A549 (cell line): ENCODE results near the gene C19orf67. TPM values are rescaled to one million over a fixed set of nuclear protein-coding genes. Genes with fewer than 3 reads are reported as not detected.

Experiments
- ATAC-seq, 2 experiments: fragments of 200-7000 bp in 1 of 2; fragments of >200 bp in 1 of 2; cut with Nextera tagmentation in 1 of 2; cut with Tn5 transposase in 1 of 2; 3 replicates each; pipeline versions ENCODE4 v1.8.0 to v1.9.1; 2018 to 2020; ENCODE audit warnings: mild to moderate bottlenecking in 1 of 2, moderate library complexity in 1 of 2
- CTCF ChIA-PET: fragments of 300-600 bp; sonication (Branson Sonifier 250); formaldehyde crosslinking; extraction: SDS; loops from one replicate; lab custom pipeline; 2021; ENCODE audit warnings: antibody characterized with exemption, inconsistent platforms; lab: Yijun Ruan, JAX
- POLR2A ChIA-PET: fragments of 350-600 bp; formaldehyde crosslinking; extraction: SDS; loops from one replicate; lab custom pipeline; 2021; ENCODE audit warnings: antibody characterized with exemption, inconsistent platforms; lab: Yijun Ruan, JAX
- DNase-seq, 2 experiments: peaks; one replicate each; pipeline versions ENCODE4 v3.0.0 to v3.0.0-alpha.2; 2011 to 2016; ENCODE audit warnings: low read depth in 1 of 2, low spot score in 1 of 2
- FAIRE-seq: peaks from 2 replicates; lab custom pipeline; 2011; peaks lifted over from hg19 to GRCh38; lab: Jason Lieb, UNC
- H3K27ac ChIP-seq, 2 experiments: fragments of >200 bp; sonication (Bioruptor Twin); formaldehyde crosslinking; 3 replicates each; pipeline ENCODE4 v1.5.1; 2016 to 2017
- H3K4me1 ChIP-seq: fragments of >200 bp; sonication (Bioruptor Twin); formaldehyde crosslinking; 3 replicates; pipeline ENCODE4 v1.6.1; 2016
- H3K4me2 ChIP-seq: fragments of >200 bp; sonication (Bioruptor Twin); formaldehyde crosslinking; 3 replicates; pipeline ENCODE4 v1.6.1; 2016
- H3K4me3 ChIP-seq: fragments of >200 bp; sonication (Bioruptor Twin); formaldehyde crosslinking; 3 replicates; pipeline ENCODE4 v1.5.1; 2016
- H3K9me3 ChIP-seq: fragments of >200 bp; sonication (Bioruptor Twin); formaldehyde crosslinking; 3 replicates; pipeline ENCODE4 v1.6.1; 2016
- BHLHE40 ChIP-seq: IDR thresholded peaks from 2 replicates; pipeline ENCODE4 v1.6.1; 2012; ENCODE audit warnings: low read depth, low read length, inconsistent platforms
- CBX2 ChIP-seq: fragments of 200-600 bp; sonication (generic); IDR thresholded peaks from 2 replicates; pipeline ENCODE4 v1.6.1; 2016; ENCODE audit warnings: low read depth, mild to moderate bottlenecking, borderline replicate concordance
- CHD4 ChIP-seq: fragments of 200-600 bp; sonication (generic); IDR thresholded peaks from 2 replicates; pipeline ENCODE4 v1.6.1; 2016; ENCODE audit warnings: antibody characterized with exemption, mild to moderate bottlenecking, borderline replicate concordance
- EP300 ChIP-seq, 2 experiments: fragments of >200 bp; sonication (Bioruptor Twin); formaldehyde crosslinking; IDR thresholded peaks; 2 replicates in 1 of 2; 3 replicates in 1 of 2; pipeline ENCODE4 v1.6.1; 2016 to 2017
- FOSB ChIP-seq: fragments of 250-450 bp; sonication (Bioruptor Pico); IDR thresholded peaks from 2 replicates; pipeline ENCODE4 v1.5.0; 2020; ENCODE audit warnings: mild to moderate bottlenecking, moderate library complexity
- FOSL2 ChIP-seq, 2 experiments: fragments of 450-650 bp in 1 of 2; fragments of >200 bp in 1 of 2; sonication (Bioruptor Twin) in 1 of 2; formaldehyde crosslinking; IDR thresholded peaks; 2 replicates each; pipeline versions ENCODE4 v1.5.0 to v1.6.1; 2016 to 2020; ENCODE audit warnings: mild to moderate bottlenecking in 1 of 2, moderate library complexity in 1 of 2
- FOXS1 ChIP-seq: fragments of 250-450 bp; sonication (Bioruptor Pico); IDR thresholded peaks from 2 replicates; pipeline ENCODE4 v1.5.0; 2020; ENCODE audit warnings: mild to moderate bottlenecking, moderate library complexity
- GATA3 ChIP-seq: IDR thresholded peaks from 2 replicates; pipeline ENCODE4 v1.6.1; 2012; ENCODE audit warnings: borderline replicate concordance
- HOXB13 ChIP-seq: fragments of 250-450 bp; sonication (Bioruptor Pico); IDR thresholded peaks from 2 replicates; pipeline ENCODE4 v1.5.0; 2020; ENCODE audit warnings: low read depth, mild to moderate bottlenecking, moderate library complexity
- HOXB5 ChIP-seq: fragments of 250-450 bp; sonication (Bioruptor Pico); IDR thresholded peaks from 2 replicates; pipeline ENCODE4 v1.5.0; 2020; ENCODE audit warnings: mild to moderate bottlenecking, moderate library complexity
- MAFK ChIP-seq: fragments of 450-650 bp; IDR thresholded peaks from 2 replicates; pipeline ENCODE4 v1.6.1; 2014; ENCODE audit not compliant: partially characterized antibody
- MYC ChIP-seq: IDR thresholded peaks from 2 replicates; pipeline ENCODE4 v1.6.1; 2012; ENCODE audit warnings: mild to moderate bottlenecking, inconsistent platforms, low read length, improper control_type of control experiment, borderline replicate concordance
- NFE2L2 ChIP-seq: fragments of 150-350 bp; conservative IDR thresholded peaks from 2 replicates; pipeline ENCODE4 v1.6.1; 2014; ENCODE audit warnings: low read length
- NPAS2 ChIP-seq: fragments of 250-450 bp; sonication (Bioruptor Pico); IDR thresholded peaks from 2 replicates; pipeline ENCODE4 v1.8.0; 2022; ENCODE audit warnings: mild to moderate bottlenecking, moderate library complexity, borderline replicate concordance
- RAD21 ChIP-seq, 2 experiments: fragments of >200 bp in 1 of 2; sonication (Bioruptor Twin) in 1 of 2; formaldehyde crosslinking in 1 of 2; IDR thresholded peaks in 1 of 2; conservative IDR thresholded peaks in 1 of 2; 2 replicates in 1 of 2; 3 replicates in 1 of 2; pipeline ENCODE4 v1.6.1; 2012 to 2018; ENCODE audit warnings: inconsistent platforms in 1 of 2
- RCOR1 ChIP-seq: fragments of 150-350 bp; IDR thresholded peaks from 2 replicates; pipeline ENCODE4 v1.6.1; 2014; ENCODE audit warnings: antibody characterized with exemption, low read length, low read depth
- REST ChIP-seq: fragments of 200-600 bp; sonication (generic); IDR thresholded peaks from 2 replicates; pipeline ENCODE4 v1.6.1; 2016; ENCODE audit warnings: antibody characterized with exemption, mild to moderate bottlenecking, moderate library complexity
- SMC3 ChIP-seq: fragments of >200 bp; sonication (Bioruptor Twin); formaldehyde crosslinking; IDR thresholded peaks from 3 replicates; pipeline ENCODE4 v1.6.1; 2018; ENCODE audit warnings: inconsistent platforms
- SREBF2 ChIP-seq: fragments of 450-650 bp; IDR thresholded peaks from 2 replicates; pipeline ENCODE4 v1.6.1; 2014; ENCODE audit warnings: mild to moderate bottlenecking, moderate library complexity
- ZC3H11A ChIP-seq: fragments of 450-650 bp; IDR thresholded peaks from 2 replicates; pipeline ENCODE4 v1.6.1; 2014; ENCODE audit warnings: antibody characterized with exemption, mild to moderate bottlenecking
- ZFP36 ChIP-seq: fragments of 450-650 bp; IDR thresholded peaks from 2 replicates; pipeline ENCODE4 v1.6.1; 2014; ENCODE audit warnings: borderline replicate concordance; ENCODE audit not compliant: partially characterized antibody
- WGBS: methylation state at CpG from one replicate; pipeline ENCODE4 v1.1.6; 2017; ENCODE audit errors: missing lambda C conversion rate; 5-methylcytosine and 5-hydroxymethylcytosine counted together
- polyA minus RNA-seq: library from RNA; depleted of rRNA, polyadenylated mRNA; stranded (reverse); fragments of >200 nt; gene quantifications from 2 replicates; pipeline ENCODE4 v1.2.3, GENCODE V29; 2011; rRNA and poly(A)+ RNA removed
- polyA plus RNA-seq, 4 experiments: library from polyadenylated mRNA; depleted of rRNA in 3 of 4; stranded (reverse); fragments of >200 nt; fragmentation: RNase III in 1 of 4; extraction: RNeasy Plus Mini Kit Qiagen cat#74134 plus additional on column Dnase treatment in 1 of 4; gene quantifications; 2 replicates in 3 of 4; 3 replicates in 1 of 4; pipeline ENCODE4 v1.2.3, GENCODE V29; 2011 to 2017
- TF ChIP-seq, protein P1 (sequence below): fragments of 150-350 bp; IDR thresholded peaks from 2 replicates; pipeline ENCODE4 v1.6.1; 2014; ENCODE audit warnings: low read depth, mild to moderate bottlenecking, low read length

Gene C19orf67
- polyA plus RNA-seq (2011; rRNA removed) (not detected in 2 replicates), polyA plus RNA-seq (2017; fragmentation: RNase III; extraction: RNeasy Plus Mini Kit Qiagen cat#74134 plus additional on column Dnase treatment) (not detected in 3 replicates), polyA minus RNA-seq (not detected in 2 replicates)
- polyA plus RNA-seq (2012; cell fraction: cytosol; rRNA removed), result not detected in 2 replicates
- not detected in 2 replicates for polyA plus RNA-seq (2012; cell fraction: nucleus; rRNA removed)

DNA sequence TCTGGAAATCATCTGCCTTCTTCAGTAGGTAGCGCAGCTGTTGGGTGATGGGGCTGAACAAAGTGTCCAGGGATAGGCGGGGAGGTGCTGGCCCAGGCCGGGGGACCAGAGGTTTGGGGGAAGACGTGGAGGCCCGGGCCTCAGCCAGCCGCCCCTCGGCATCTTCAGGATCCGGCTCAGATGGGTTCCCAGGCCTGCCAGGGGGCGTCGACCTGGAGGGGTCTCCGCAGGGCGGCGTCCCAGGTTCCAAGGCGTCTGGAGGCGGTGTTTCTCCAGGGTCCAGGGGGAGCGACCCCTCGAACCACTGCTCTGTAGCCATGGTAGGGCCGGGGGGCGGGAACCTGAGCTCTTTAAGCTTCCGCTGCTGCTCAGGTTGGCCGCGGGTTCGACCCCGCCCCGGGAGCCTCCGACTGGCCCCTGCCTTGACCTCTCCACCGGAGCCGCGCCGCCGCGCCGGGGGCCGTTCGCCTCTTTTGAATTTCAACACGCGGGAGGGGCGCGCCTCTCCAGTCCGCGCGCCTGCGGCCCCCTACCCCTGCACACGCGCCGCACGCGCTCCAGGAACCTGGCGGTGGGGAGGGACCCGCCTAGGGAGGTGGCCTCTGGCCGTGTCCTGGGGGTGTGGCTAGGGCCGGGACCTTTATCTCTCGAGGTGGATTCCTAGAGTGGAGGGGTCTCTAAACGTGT lies at the start of gene C19orf67:
Gene C19orf67, minus strand, starts transcription at position 475 of the 687 bp plus-strand sequence. Its CDS starts 156 bp downstream, at position 319.
- no peak for DNase-seq
- POLR2A ChIA-PET, result no interaction called here
- 91% methylated on average over 29 of the region's 54 CpGs for WGBS
- no peak within 1 kb of the TSS for H3K4me3 ChIP-seq
- no peak for ATAC-seq
- H3K4me2 ChIP-seq, result no peak within 1 kb of the TSS
- no peaks in the 10 kb centered on the region for H3K9me3 ChIP-seq
- H3K4me1 ChIP-seq, result peaks cover 3% of the 10 kb centered on the region; the same call in 1 of the 3 replicates
- no peak within 1 kb of the TSS for H3K27ac ChIP-seq
- no peak for FAIRE-seq
- TF ChIP-seq MYC, result no peak
- no peak for TF ChIP-seq EP300 (IDR thresholded peaks at IDR 0.05)
- TF ChIP-seq SREBF2, result no peak
- no peak for TF ChIP-seq NFE2L2
- no peak for TF ChIP-seq GATA3
- no peak for TF ChIP-seq FOSB (CRISPR knock-in tag)
- TF ChIP-seq ZC3H11A, result no peak
- TF ChIP-seq FOSL2 (IDR thresholded peaks at IDR 0.05), result no peak
- TF ChIP-seq FOSL2 (CRISPR knock-in tag; IDR thresholded peaks at IDR 0.05), result no peak
- no peak for TF ChIP-seq CHD4
- no peak for TF ChIP-seq BHLHE40
- no peak for TF ChIP-seq SMC3
- no peak for TF ChIP-seq RAD21 (conservative IDR thresholded peaks at IDR 0.05 in 1 of 2, IDR thresholded peaks at IDR 0.05 in 1 of 2)
- CTCF ChIA-PET, result interaction anchor here (1.3 to 6.0 kb wide), 3 partner anchors 10 to 320 kb away, joined by 3 to 38 read pairs (median 9); partner anchors contain the start of gene MISP3

DNA sequence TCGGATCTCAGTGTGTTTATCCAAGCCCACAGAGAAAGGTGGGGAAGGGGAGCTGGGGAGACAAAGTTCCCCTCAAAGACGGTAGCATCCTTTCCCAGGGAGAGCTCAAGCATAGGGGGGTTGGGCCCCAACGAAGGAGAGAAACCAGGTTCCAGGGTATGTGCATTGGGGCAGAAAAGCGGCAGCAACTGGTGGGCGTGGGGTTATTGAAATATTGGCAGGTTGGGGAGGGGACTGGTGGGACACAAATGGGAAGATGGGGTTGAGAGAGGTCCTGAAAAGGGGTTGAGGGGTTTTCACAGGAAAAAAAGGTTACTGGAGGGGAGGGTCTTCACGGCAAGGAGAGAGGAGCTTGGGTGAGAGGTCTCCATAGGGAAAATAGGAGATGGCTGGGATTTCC lies 49.8 kb upstream of the C19orf67 start:
- no peak for DNase-seq
- Histone ChIP-seq H3K9me3 (no peaks in the 10 kb centered on the region), H3K27ac (peak overlapping the region; percentile 66 to 93; a peak in 4 of 6 replicates), H3K4me1 (peaks cover 11% of the 10 kb centered on the region; the same call in 2 of the 3 replicates), H3K4me2 (peak overlapping the region; percentile 95), H3K4me3 (peak overlapping the region; percentile 62)
- ATAC-seq, result no peak
- ChIA-PET POLR2A (no interaction called here), CTCF (interaction anchor here (0.8 to 2.5 kb wide), 4 partner anchors 9 to 345 kb away, joined by 3 to 24 read pairs (median 6); partner anchors contain the start of gene MISP3)
- 30% methylated on average over 6 of the region's 6 CpGs for WGBS
- FAIRE-seq, result no peak
- no peak for TF ChIP-seq ZFP36
- no peak for TF ChIP-seq MAFK
- no peak for TF ChIP-seq CBX2
- no peak for TF ChIP-seq NPAS2
- TF ChIP-seq, protein P1, sequence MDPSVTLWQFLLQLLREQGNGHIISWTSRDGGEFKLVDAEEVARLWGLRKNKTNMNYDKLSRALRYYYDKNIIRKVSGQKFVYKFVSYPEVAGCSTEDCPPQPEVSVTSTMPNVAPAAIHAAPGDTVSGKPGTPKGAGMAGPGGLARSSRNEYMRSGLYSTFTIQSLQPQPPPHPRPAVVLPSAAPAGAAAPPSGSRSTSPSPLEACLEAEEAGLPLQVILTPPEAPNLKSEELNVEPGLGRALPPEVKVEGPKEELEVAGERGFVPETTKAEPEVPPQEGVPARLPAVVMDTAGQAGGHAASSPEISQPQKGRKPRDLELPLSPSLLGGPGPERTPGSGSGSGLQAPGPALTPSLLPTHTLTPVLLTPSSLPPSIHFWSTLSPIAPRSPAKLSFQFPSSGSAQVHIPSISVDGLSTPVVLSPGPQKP, result no peak
- no peak for TF ChIP-seq HOXB5 (CRISPR knock-in tag)
- no peak for TF ChIP-seq RCOR1
- TF ChIP-seq HOXB13 (CRISPR knock-in tag), result no peak
- TF ChIP-seq NFE2L2, result no peak
- TF ChIP-seq FOXS1 (CRISPR knock-in tag), result no peak
- no peak for TF ChIP-seq CHD4
- no peak for TF ChIP-seq SREBF2
- no peak for TF ChIP-seq REST
- TF ChIP-seq FOSL2 (IDR thresholded peaks at IDR 0.05), result no peak
- no peak for TF ChIP-seq FOSL2 (CRISPR knock-in tag; IDR thresholded peaks at IDR 0.05)
